Astrocyte of the spinal cord (primary cell): ENCODE data around the gene AIRE.

Experiments
- DNase-seq: peaks from one replicate; pipeline ENCODE4 v3.0.0; 2011; ENCODE audit warnings: low read depth, low spot score
- H3K4me3 ChIP-seq: 2 replicates; pipeline ENCODE4 v1.5.1; 2011; ENCODE audit warnings: low read depth, mild to moderate bottlenecking, low read length, moderate library complexity
- CTCF ChIP-seq: IDR thresholded peaks from 2 replicates; pipeline ENCODE4 v1.5.1; 2012; ENCODE audit warnings: low read depth, mild to moderate bottlenecking, low read length, inconsistent platforms
- in situ Hi-C: cut with HindIII; loops from 2 replicates; pipeline ENCODE4 v1.10.0; 2017; ENCODE audit warnings: low sequenced_read_pairs

AIRE gene

GRCh38 chr21:44347911-44348451, 62.3 kb downstream of the AIRE start:
- DNase-seq, result no peak
- in situ Hi-C loops, result no loop called here
- no peak overlapping the region for H3K4me3 ChIP-seq
- no peak for TF ChIP-seq CTCF
